Astrocyte (in vitro differentiated cells and primary cell): ENCODE results near the gene COPS7A. TPM values are rescaled to one million over a fixed set of nuclear protein-coding genes. Genes with fewer than 3 reads are reported as not detected.
A peak's percentile ranks its signal among the peaks of the same experiment; 100 is the strongest.

Source experiments
- DNase-seq: peaks from one replicate; pipeline ENCODE4 v3.0.0-alpha.2; 2010; ENCODE audit warnings: low read depth
- FAIRE-seq: peaks from 2 replicates; lab custom pipeline; 2011; peaks lifted over from hg19 to GRCh38; lab: Jason Lieb, UNC
- H2AFZ ChIP-seq: 2 replicates; pipeline ENCODE4 v1.6.0; 2012; ENCODE audit warnings: low read depth, low read length, inconsistent platforms
- H3K27ac ChIP-seq: 2 replicates; pipeline ENCODE4 v1.5.1; 2011; ENCODE audit warnings: low read depth, low read length, inconsistent platforms
- H3K27me3 ChIP-seq: 2 replicates; pipeline ENCODE4 v1.6.0; 2011; ENCODE audit warnings: low read length, inconsistent platforms; ENCODE audit not compliant: insufficient read depth
- H3K36me3 ChIP-seq: 2 replicates; pipeline ENCODE4 v1.5.1; 2011; ENCODE audit warnings: low read length, inconsistent platforms; ENCODE audit not compliant: insufficient read depth
- H3K4me1 ChIP-seq: 2 replicates; pipeline ENCODE4 v1.5.1; 2011; ENCODE audit warnings: low read length, inconsistent platforms; ENCODE audit not compliant: insufficient read depth
- H3K4me2 ChIP-seq: 2 replicates; pipeline ENCODE4 v1.6.0; 2012; ENCODE audit warnings: low read length, inconsistent platforms
- H3K4me3 ChIP-seq: 2 replicates; pipeline ENCODE4 v1.5.1; 2011; ENCODE audit warnings: low read depth, mild to moderate bottlenecking, low read length, inconsistent platforms; ENCODE audit not compliant: insufficient read depth
- H3K79me2 ChIP-seq: 2 replicates; pipeline ENCODE4 v1.6.0; 2012; ENCODE audit warnings: mild to moderate bottlenecking, low read length, inconsistent platforms; ENCODE audit not compliant: insufficient read depth
- H3K9ac ChIP-seq: 2 replicates; pipeline ENCODE4 v1.6.0; 2012; ENCODE audit warnings: mild to moderate bottlenecking, low read length, inconsistent platforms
- H3K9me3 ChIP-seq: 2 replicates; pipeline ENCODE4 v1.5.1; 2012; ENCODE audit warnings: low read depth, mild to moderate bottlenecking, low read length, inconsistent platforms; ENCODE audit not compliant: insufficient read depth
- H4K20me1 ChIP-seq: 2 replicates; pipeline ENCODE4 v1.6.0; 2012; ENCODE audit warnings: low read length, inconsistent platforms; ENCODE audit not compliant: insufficient read depth
- H3K27ac Mint-ChIP-seq: one replicate; pipeline ENCODE4 v1.8.0; 2021; ENCODE audit warnings: mild to moderate bottlenecking, mixed read lengths; ENCODE audit not compliant: unreplicated experiment
- H3K27me3 Mint-ChIP-seq: one replicate; pipeline ENCODE4 v1.8.0; 2021; ENCODE audit warnings: low read depth, mixed read lengths; ENCODE audit not compliant: unreplicated experiment
- H3K36me3 Mint-ChIP-seq: one replicate; pipeline ENCODE4 v1.8.0; 2021; ENCODE audit warnings: low read depth, mixed read lengths; ENCODE audit not compliant: unreplicated experiment
- H3K4me1 Mint-ChIP-seq: one replicate; pipeline ENCODE4 v1.8.0; 2021; ENCODE audit warnings: low read depth, mixed read lengths; ENCODE audit not compliant: unreplicated experiment
- H3K4me3 Mint-ChIP-seq: one replicate; pipeline ENCODE4 v1.8.0; 2021; ENCODE audit warnings: mild to moderate bottlenecking, moderate library complexity, mixed read lengths; ENCODE audit not compliant: unreplicated experiment
- H3K9me3 Mint-ChIP-seq: one replicate; pipeline ENCODE4 v1.8.0; 2021; ENCODE audit warnings: mild to moderate bottlenecking, mixed read lengths; ENCODE audit not compliant: unreplicated experiment
- EZH2 ChIP-seq: IDR thresholded peaks from 2 replicates; pipeline ENCODE4 v1.6.1; 2012; ENCODE audit warnings: mild to moderate bottlenecking, low read length, inconsistent platforms; ENCODE audit not compliant: insufficient read depth
- total RNA-seq: library from RNA; stranded (reverse); gene quantifications from 2 replicates; pipeline ENCODE4 v1.2.1, GENCODE V29; 2021
- TF ChIP-seq, protein P1 (sequence below): IDR thresholded peaks from 2 replicates; pipeline ENCODE4 v1.5.1; 2011; ENCODE audit warnings: low read depth, mild to moderate bottlenecking, inconsistent platforms, low read length, moderate library complexity; ENCODE audit not compliant: insufficient read depth

COPS7A gene
- total RNA-seq, 1 donor from 2014 or later, result 47.3 TPM

GRCh38 chr12:6695313-6696045 lies 28.4 kb upstream of the COPS7A start:
- no peak for DNase-seq
- Histone ChIP-seq H3K27me3 (peaks cover 10% of the 10 kb centered on the region), H3K79me2 (no peaks in the 10 kb centered on the region), H2AFZ (no peak overlapping the region), H3K4me1 (no peaks in the 10 kb centered on the region), H3K4me3 (no peak overlapping the region), H4K20me1 (no peaks in the 10 kb centered on the region), H3K9ac (no peak overlapping the region), H3K27ac (no peak overlapping the region), H3K9me3 (no peaks in the 10 kb centered on the region), H3K4me2 (no peak overlapping the region), H3K36me3 (no peaks in the 10 kb centered on the region)
- Mint-ChIP-seq H3K36me3 (peaks cover 6% of the 10 kb centered on the region), H3K27ac (peak overlapping the region; percentile 63), H3K4me3 (no peak overlapping the region), H3K4me1 (peaks cover 30% of the 10 kb centered on the region), H3K27me3 (peaks cover 6% of the 10 kb centered on the region), H3K9me3 (no peaks in the 10 kb centered on the region)
- no peak for TF ChIP-seq EZH2
- TF ChIP-seq, protein P1, sequence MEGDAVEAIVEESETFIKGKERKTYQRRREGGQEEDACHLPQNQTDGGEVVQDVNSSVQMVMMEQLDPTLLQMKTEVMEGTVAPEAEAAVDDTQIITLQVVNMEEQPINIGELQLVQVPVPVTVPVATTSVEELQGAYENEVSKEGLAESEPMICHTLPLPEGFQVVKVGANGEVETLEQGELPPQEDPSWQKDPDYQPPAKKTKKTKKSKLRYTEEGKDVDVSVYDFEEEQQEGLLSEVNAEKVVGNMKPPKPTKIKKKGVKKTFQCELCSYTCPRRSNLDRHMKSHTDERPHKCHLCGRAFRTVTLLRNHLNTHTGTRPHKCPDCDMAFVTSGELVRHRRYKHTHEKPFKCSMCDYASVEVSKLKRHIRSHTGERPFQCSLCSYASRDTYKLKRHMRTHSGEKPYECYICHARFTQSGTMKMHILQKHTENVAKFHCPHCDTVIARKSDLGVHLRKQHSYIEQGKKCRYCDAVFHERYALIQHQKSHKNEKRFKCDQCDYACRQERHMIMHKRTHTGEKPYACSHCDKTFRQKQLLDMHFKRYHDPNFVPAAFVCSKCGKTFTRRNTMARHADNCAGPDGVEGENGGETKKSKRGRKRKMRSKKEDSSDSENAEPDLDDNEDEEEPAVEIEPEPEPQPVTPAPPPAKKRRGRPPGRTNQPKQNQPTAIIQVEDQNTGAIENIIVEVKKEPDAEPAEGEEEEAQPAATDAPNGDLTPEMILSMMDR, result no peak
- no peak for FAIRE-seq

DNA sequence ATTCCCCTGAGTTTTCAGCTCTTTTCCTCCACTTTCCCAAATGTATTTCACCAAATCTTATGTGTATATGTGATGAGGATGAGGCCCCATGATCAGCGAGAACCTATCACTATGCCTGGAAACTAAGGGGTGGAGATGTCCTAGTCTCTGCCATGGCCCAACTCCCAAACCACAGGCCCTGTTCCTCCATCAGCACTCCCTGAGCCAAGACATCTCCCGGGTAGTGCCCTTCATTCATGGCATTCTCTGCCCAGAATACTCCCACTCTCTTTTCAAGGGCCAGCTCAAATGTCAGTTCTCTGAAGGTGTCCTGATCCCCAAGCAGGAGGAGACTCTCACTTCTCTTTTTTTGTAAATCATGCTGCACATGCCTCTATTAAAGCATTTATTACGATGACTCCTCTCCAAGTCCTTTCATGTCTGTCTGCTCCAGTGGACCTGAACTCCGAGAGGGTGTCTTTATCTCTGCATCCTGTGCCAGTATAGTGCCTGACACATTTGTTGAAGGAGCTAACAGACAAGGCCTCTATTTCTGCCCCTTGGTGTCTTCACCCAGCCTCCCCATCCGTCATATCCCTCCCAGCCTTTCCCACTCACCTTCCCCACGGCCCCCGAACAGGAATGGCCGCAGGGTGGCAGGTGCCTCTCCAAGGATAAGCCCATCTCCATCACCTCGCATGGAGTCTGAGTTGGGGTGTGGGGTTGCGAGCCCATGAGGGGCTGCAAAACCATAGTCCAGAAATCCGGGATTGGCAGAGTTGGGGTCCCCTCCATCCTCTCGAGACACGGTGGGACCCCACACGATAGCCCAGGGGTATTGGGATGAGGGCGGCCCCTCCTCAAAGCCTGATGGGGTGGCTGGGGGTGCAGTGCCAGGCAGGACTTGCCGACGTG lies 26.9 kb upstream of the COPS7A start:
- H3K36me3 Mint-ChIP-seq, result peaks cover 6% of the 10 kb centered on the region
- peak overlapping the region; percentile 43 for H3K4me3 Mint-ChIP-seq
- peaks cover 22% of the 10 kb centered on the region for H3K4me1 Mint-ChIP-seq
- H3K36me3 ChIP-seq, result no peaks in the 10 kb centered on the region
- no peak overlapping the region for H3K4me2 ChIP-seq
- H2AFZ ChIP-seq, result no peak overlapping the region
- H3K4me3 ChIP-seq, result no peak overlapping the region
- H3K27me3 ChIP-seq, result peaks cover 20% of the 10 kb centered on the region
- H3K4me1 ChIP-seq, result peaks cover 5% of the 10 kb centered on the region
- peaks cover 17% of the 10 kb centered on the region for H3K27me3 Mint-ChIP-seq
- no peak for DNase-seq
- no peaks in the 10 kb centered on the region for H3K9me3 Mint-ChIP-seq
- H3K27ac Mint-ChIP-seq, result peak overlapping the region; percentile 36
- TF ChIP-seq, protein P1, result no peak
- no peak for TF ChIP-seq EZH2
- H3K9me3 ChIP-seq, result no peaks in the 10 kb centered on the region
- H4K20me1 ChIP-seq, result no peaks in the 10 kb centered on the region
- no peak for FAIRE-seq
- no peaks in the 10 kb centered on the region for H3K79me2 ChIP-seq
- no peak overlapping the region for H3K27ac ChIP-seq
- H3K9ac ChIP-seq, result no peak overlapping the region
